ENCODE results near the gene RSF1.

DNA sequence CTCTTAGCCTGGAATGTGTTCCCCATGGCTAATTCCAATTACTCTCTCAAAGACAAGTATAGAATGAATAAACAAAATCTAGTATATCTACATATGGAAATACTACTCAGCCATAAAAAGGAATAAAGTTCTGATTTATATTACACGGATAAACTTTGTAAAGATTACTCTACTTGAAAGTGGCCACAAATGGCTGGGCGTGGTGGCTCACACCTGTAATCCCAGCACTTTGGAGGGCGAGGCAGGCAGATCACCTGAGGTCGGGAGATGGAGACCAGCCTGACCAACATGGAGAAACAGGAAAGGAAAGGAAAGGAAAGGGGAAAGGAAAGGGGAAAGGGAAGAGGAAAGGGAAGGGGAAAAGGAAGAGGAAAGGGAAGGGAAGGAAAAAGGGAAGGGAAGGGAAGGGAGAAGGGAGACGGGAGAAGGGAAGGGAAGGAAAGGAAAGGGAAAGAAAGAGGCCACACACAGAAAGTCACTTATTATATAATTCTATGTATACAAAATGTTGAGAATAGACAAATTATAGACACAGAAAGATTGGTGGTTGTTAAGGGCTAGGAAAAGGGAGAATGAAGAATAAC lies 92.2 kb downstream of the RSF1 start:
- no peak for TF ChIP-seq NFIC (IDR thresholded peaks at IDR 0.05; ENCODE audit: borderline replicate concordance)
- TF ChIP-seq RCOR1 (IDR thresholded peaks at IDR 0.05; ENCODE audit: low read length), result no peak
- TF ChIP-seq, protein P1, sequence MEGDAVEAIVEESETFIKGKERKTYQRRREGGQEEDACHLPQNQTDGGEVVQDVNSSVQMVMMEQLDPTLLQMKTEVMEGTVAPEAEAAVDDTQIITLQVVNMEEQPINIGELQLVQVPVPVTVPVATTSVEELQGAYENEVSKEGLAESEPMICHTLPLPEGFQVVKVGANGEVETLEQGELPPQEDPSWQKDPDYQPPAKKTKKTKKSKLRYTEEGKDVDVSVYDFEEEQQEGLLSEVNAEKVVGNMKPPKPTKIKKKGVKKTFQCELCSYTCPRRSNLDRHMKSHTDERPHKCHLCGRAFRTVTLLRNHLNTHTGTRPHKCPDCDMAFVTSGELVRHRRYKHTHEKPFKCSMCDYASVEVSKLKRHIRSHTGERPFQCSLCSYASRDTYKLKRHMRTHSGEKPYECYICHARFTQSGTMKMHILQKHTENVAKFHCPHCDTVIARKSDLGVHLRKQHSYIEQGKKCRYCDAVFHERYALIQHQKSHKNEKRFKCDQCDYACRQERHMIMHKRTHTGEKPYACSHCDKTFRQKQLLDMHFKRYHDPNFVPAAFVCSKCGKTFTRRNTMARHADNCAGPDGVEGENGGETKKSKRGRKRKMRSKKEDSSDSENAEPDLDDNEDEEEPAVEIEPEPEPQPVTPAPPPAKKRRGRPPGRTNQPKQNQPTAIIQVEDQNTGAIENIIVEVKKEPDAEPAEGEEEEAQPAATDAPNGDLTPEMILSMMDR (IDR thresholded peaks at IDR 0.05), result no peak
- TF ChIP-seq, protein P2, sequence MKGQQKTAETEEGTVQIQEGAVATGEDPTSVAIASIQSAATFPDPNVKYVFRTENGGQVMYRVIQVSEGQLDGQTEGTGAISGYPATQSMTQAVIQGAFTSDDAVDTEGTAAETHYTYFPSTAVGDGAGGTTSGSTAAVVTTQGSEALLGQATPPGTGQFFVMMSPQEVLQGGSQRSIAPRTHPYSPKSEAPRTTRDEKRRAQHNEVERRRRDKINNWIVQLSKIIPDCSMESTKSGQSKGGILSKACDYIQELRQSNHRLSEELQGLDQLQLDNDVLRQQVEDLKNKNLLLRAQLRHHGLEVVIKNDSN (IDR thresholded peaks at IDR 0.05; ENCODE audit: borderline replicate concordance, low read depth), result no peak
- TF ChIP-seq NRF1 (IDR thresholded peaks at IDR 0.05; ENCODE audit: low read depth, low read length), result no peak
- TF ChIP-seq POLR2AphosphoS5 (IDR thresholded peaks at IDR 0.05; ENCODE audit: low read depth, low read length), result no peak
- TF ChIP-seq SIN3A (IDR thresholded peaks at IDR 0.05; ENCODE audit: borderline replicate concordance, low read depth, low read length), result no peak
- no peak for TF ChIP-seq YY1 (IDR thresholded peaks at IDR 0.05; ENCODE audit: low read depth)
- no peak for TF ChIP-seq SMC3 (IDR thresholded peaks at IDR 0.05; ENCODE audit: low read depth, low read length)
- TF ChIP-seq, protein P3, sequence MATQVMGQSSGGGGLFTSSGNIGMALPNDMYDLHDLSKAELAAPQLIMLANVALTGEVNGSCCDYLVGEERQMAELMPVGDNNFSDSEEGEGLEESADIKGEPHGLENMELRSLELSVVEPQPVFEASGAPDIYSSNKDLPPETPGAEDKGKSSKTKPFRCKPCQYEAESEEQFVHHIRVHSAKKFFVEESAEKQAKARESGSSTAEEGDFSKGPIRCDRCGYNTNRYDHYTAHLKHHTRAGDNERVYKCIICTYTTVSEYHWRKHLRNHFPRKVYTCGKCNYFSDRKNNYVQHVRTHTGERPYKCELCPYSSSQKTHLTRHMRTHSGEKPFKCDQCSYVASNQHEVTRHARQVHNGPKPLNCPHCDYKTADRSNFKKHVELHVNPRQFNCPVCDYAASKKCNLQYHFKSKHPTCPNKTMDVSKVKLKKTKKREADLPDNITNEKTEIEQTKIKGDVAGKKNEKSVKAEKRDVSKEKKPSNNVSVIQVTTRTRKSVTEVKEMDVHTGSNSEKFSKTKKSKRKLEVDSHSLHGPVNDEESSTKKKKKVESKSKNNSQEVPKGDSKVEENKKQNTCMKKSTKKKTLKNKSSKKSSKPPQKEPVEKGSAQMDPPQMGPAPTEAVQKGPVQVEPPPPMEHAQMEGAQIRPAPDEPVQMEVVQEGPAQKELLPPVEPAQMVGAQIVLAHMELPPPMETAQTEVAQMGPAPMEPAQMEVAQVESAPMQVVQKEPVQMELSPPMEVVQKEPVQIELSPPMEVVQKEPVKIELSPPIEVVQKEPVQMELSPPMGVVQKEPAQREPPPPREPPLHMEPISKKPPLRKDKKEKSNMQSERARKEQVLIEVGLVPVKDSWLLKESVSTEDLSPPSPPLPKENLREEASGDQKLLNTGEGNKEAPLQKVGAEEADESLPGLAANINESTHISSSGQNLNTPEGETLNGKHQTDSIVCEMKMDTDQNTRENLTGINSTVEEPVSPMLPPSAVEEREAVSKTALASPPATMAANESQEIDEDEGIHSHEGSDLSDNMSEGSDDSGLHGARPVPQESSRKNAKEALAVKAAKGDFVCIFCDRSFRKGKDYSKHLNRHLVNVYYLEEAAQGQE (IDR thresholded peaks at IDR 0.05; ENCODE audit: low read depth, low read length), result no peak

Data from SK-N-SH (cell line).